Right hindlimb (tissue), 1 donor: ENCODE results near the gene BYSL.

Experiments
- DNase-seq: peaks from one replicate; pipeline ENCODE4 v3.0.0-alpha.2; 2018

BYSL gene

GRCh38 chr6:41976794-41977484 is 55.6 kb downstream of the BYSL start:
- no peak for DNase-seq
